Ishikawa (cell line): ENCODE data around the gene CNIH2.

Experiments used
- CEBPB ChIP-seq: IDR thresholded peaks from 2 replicates; pipeline ENCODE4 v1.6.1; 2012
- CREB1 ChIP-seq: IDR thresholded peaks from 2 replicates; pipeline ENCODE4 v1.6.1; 2012; ENCODE audit warnings: low read depth
- EGR1 ChIP-seq: IDR thresholded peaks from 2 replicates; pipeline ENCODE4 v1.6.1; 2012
- EP300 ChIP-seq: IDR thresholded peaks from 2 replicates; pipeline ENCODE4 v1.6.1; 2012; ENCODE audit warnings: borderline replicate concordance
- TAF1 ChIP-seq: IDR thresholded peaks from 2 replicates; pipeline ENCODE4 v1.6.1; 2012; ENCODE audit warnings: low read depth, mild to moderate bottlenecking
- YY1 ChIP-seq: IDR thresholded peaks from 2 replicates; pipeline ENCODE4 v1.6.1; 2012; ENCODE audit warnings: low read depth
- ZBTB7A ChIP-seq: IDR thresholded peaks from 2 replicates; pipeline ENCODE4 v1.6.1; 2012; ENCODE audit warnings: low read depth
- TF ChIP-seq, protein P1 (sequence below): IDR thresholded peaks from 2 replicates; pipeline ENCODE4 v1.6.1; 2012
- TF ChIP-seq, protein P2 (sequence below): IDR thresholded peaks from 2 replicates; pipeline ENCODE4 v1.6.1; 2012; ENCODE audit warnings: low read depth, mild to moderate bottlenecking
- TF ChIP-seq, protein P3 (sequence below): IDR thresholded peaks from 2 replicates; pipeline ENCODE4 v1.6.1; 2012

DNA sequence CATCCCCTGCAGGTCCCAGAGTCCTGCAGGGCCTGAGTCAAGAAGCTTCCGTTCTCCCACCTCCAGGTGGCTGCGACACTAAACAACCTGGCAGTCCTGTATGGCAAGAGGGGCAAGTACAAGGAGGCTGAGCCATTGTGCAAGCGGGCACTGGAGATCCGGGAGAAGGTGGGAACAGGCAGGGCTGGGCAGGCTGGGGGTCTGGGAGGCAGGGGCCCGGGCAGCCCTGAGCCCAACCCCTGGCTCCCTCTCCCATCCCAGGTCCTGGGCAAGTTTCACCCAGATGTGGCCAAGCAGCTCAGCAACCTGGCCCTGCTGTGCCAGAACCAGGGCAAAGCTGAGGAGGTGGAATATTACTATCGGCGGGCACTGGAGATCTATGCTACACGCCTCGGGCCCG, 14.2 kb upstream of the CNIH2 start:
- TF ChIP-seq YY1 = no peak
- TF ChIP-seq, protein P1, sequence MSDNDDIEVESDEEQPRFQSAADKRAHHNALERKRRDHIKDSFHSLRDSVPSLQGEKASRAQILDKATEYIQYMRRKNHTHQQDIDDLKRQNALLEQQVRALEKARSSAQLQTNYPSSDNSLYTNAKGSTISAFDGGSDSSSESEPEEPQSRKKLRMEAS = no peak
- no peak for TF ChIP-seq EP300
- no peak for TF ChIP-seq CEBPB
- TF ChIP-seq EGR1 = no peak
- TF ChIP-seq, protein P2, sequence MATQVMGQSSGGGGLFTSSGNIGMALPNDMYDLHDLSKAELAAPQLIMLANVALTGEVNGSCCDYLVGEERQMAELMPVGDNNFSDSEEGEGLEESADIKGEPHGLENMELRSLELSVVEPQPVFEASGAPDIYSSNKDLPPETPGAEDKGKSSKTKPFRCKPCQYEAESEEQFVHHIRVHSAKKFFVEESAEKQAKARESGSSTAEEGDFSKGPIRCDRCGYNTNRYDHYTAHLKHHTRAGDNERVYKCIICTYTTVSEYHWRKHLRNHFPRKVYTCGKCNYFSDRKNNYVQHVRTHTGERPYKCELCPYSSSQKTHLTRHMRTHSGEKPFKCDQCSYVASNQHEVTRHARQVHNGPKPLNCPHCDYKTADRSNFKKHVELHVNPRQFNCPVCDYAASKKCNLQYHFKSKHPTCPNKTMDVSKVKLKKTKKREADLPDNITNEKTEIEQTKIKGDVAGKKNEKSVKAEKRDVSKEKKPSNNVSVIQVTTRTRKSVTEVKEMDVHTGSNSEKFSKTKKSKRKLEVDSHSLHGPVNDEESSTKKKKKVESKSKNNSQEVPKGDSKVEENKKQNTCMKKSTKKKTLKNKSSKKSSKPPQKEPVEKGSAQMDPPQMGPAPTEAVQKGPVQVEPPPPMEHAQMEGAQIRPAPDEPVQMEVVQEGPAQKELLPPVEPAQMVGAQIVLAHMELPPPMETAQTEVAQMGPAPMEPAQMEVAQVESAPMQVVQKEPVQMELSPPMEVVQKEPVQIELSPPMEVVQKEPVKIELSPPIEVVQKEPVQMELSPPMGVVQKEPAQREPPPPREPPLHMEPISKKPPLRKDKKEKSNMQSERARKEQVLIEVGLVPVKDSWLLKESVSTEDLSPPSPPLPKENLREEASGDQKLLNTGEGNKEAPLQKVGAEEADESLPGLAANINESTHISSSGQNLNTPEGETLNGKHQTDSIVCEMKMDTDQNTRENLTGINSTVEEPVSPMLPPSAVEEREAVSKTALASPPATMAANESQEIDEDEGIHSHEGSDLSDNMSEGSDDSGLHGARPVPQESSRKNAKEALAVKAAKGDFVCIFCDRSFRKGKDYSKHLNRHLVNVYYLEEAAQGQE = no peak
- no peak for TF ChIP-seq ZBTB7A
- no peak for TF ChIP-seq CREB1
- TF ChIP-seq TAF1 = no peak
- TF ChIP-seq, protein P3, sequence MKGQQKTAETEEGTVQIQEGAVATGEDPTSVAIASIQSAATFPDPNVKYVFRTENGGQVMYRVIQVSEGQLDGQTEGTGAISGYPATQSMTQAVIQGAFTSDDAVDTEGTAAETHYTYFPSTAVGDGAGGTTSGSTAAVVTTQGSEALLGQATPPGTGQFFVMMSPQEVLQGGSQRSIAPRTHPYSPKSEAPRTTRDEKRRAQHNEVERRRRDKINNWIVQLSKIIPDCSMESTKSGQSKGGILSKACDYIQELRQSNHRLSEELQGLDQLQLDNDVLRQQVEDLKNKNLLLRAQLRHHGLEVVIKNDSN = no peak
